GM23338 (cell line): ENCODE data around the gene APBB3. TPM values are rescaled to one million over a fixed set of nuclear protein-coding genes. Genes with fewer than 3 reads are reported as not detected.

Source experiments
- ATAC-seq: fragments of 200-7000 bp; cut with Tn5 transposase; 3 replicates; pipeline ENCODE4 v1.9.1; 2020
- DNase-seq: peaks from one replicate; pipeline ENCODE4 v3.0.0-alpha.2; 2015; ENCODE audit warnings: low spot score
- H2AFZ ChIP-seq: fragments of 200-600 bp; sonication (generic); 2 replicates; pipeline ENCODE4 v1.8.0; 2016; ENCODE audit warnings: antibody characterized with exemption, mild to moderate bottlenecking, moderate library complexity
- H3F3A ChIP-seq: fragments of 200-600 bp; sonication (generic); replicated peaks from 2 replicates; pipeline ENCODE4 v1.8.0; 2017; ENCODE audit warnings: antibody characterized with exemption, mixed run types, low read depth
- H3K27ac ChIP-seq: fragments of 200-600 bp; sonication (generic); 2 replicates; pipeline ENCODE4 v1.6.1; 2016; ENCODE audit warnings: low read depth
- H3K27me3 ChIP-seq: fragments of 200-600 bp; sonication (generic); 2 replicates; pipeline ENCODE4 v1.8.0; 2016; ENCODE audit warnings: mild to moderate bottlenecking, mixed run types, moderate library complexity; ENCODE audit not compliant: insufficient read depth
- H3K36me3 ChIP-seq: fragments of 200-600 bp; sonication (generic); 2 replicates; pipeline ENCODE4 v1.8.0; 2016; ENCODE audit warnings: mild to moderate bottlenecking; ENCODE audit not compliant: insufficient read depth
- H3K4me1 ChIP-seq: fragments of 200-600 bp; sonication (generic); 2 replicates; pipeline ENCODE4 v1.8.0; 2016; ENCODE audit warnings: mild to moderate bottlenecking, moderate library complexity; ENCODE audit not compliant: insufficient read depth
- H3K4me2 ChIP-seq: fragments of 200-600 bp; sonication (generic); 2 replicates; pipeline ENCODE4 v1.7.1; 2017; ENCODE audit warnings: mixed run types
- H3K4me3 ChIP-seq: fragments of 200-600 bp; sonication (generic); 2 replicates; pipeline ENCODE4 v1.6.1; 2016; ENCODE audit warnings: mixed run types
- H3K79me2 ChIP-seq: fragments of 200-600 bp; sonication (generic); replicated peaks from 2 replicates; pipeline ENCODE4 v1.8.0; 2017; ENCODE audit warnings: mild to moderate bottlenecking; ENCODE audit not compliant: insufficient read depth
- H3K9me2 ChIP-seq: fragments of 200-600 bp; sonication (generic); 2 replicates; pipeline ENCODE4 v1.8.0; 2017; ENCODE audit not compliant: insufficient read depth
- H4K20me1 ChIP-seq: fragments of 200-600 bp; sonication (generic); replicated peaks from 2 replicates; pipeline ENCODE4 v1.8.0; 2017; ENCODE audit warnings: mild to moderate bottlenecking; ENCODE audit not compliant: insufficient read depth
- H3K27ac Mint-ChIP-seq: 2 replicates; pipeline ENCODE4 v1.8.0; 2020; ENCODE audit warnings: inconsistent platforms, mild to moderate bottlenecking, moderate library complexity, mixed read lengths
- H3K27me3 Mint-ChIP-seq: 3 replicates; pipeline ENCODE4 v1.8.0; 2022; ENCODE audit warnings: low read depth, mild to moderate bottlenecking, moderate library complexity, mixed read lengths, inconsistent platforms; ENCODE audit not compliant: insufficient read depth, poor library complexity
- H3K36me3 Mint-ChIP-seq: 3 replicates; pipeline ENCODE4 v1.8.0; 2021; ENCODE audit warnings: low read depth, mild to moderate bottlenecking, inconsistent platforms, moderate library complexity, mixed read lengths
- H3K4me1 Mint-ChIP-seq: 3 replicates; pipeline ENCODE4 v1.8.0; 2020; ENCODE audit warnings: mild to moderate bottlenecking, inconsistent platforms, mixed read lengths
- H3K4me3 Mint-ChIP-seq: 3 replicates; pipeline ENCODE4 v1.8.0; 2021; ENCODE audit warnings: moderate library complexity, mild to moderate bottlenecking, inconsistent platforms, mixed read lengths
- H3K9me3 Mint-ChIP-seq: 3 replicates; pipeline ENCODE4 v1.8.0; 2020; ENCODE audit warnings: moderate library complexity, mild to moderate bottlenecking, inconsistent platforms, mixed read lengths
- CREB1 ChIP-seq: fragments of 250-450 bp; sonication (Bioruptor Pico); IDR thresholded peaks from 2 replicates; pipeline ENCODE4 v1.5.0; 2020; ENCODE audit warnings: low read depth, mild to moderate bottlenecking, moderate library complexity
- EZH2 ChIP-seq: fragments of 200-600 bp; sonication (generic); IDR thresholded peaks from one replicate; pipeline ENCODE4 v1.8.0; 2017; ENCODE audit warnings: antibody characterized with exemption, mild to moderate bottlenecking, low read depth; ENCODE audit not compliant: unreplicated experiment
- EZH2phosphoT487 ChIP-seq: fragments of 200-600 bp; sonication (generic); IDR thresholded peaks from one replicate; pipeline ENCODE4 v1.8.1; 2018; ENCODE audit warnings: antibody characterized with exemption; ENCODE audit not compliant: unreplicated experiment
- JUNB ChIP-seq: IDR thresholded peaks from one replicate; pipeline ENCODE4 v1.6.1; 2016; ENCODE audit warnings: antibody characterized with exemption; ENCODE audit not compliant: unreplicated experiment
- POLR2AphosphoS5 ChIP-seq: IDR thresholded peaks from 2 replicates; pipeline ENCODE4 v1.6.1; 2016; ENCODE audit warnings: antibody characterized with exemption, low read depth
- polyA plus RNA-seq: library from polyadenylated mRNA; unstranded; fragments of >200 nt; fragmentation: Nextera tagmentation; extraction: Ambion mirVana; gene quantifications from 2 replicates; pipeline ENCODE4 v1.2.1, GENCODE V29; 2016
- total RNA-seq: library from RNA; depleted of rRNA; stranded (reverse); fragments of >200 nt; shearing (Covaris generic); gene quantifications from 2 replicates; pipeline ENCODE4 v1.2.3, GENCODE V29; 2014
- TF ChIP-seq, protein P1 (sequence below), 2 experiments: fragments of 200-600 bp in 1 of 2; sonication (generic) in 1 of 2; conservative IDR thresholded peaks; 2 replicates each; pipeline versions ENCODE4 v1.5.1 to v1.6.1; 2016 to 2017; ENCODE audit warnings: antibody characterized with exemption in 2 of 2, low read depth in 2 of 2, mild to moderate bottlenecking in 2 of 2, moderate library complexity in 1 of 2
- TF ChIP-seq, protein P2 (sequence below): IDR thresholded peaks from one replicate; pipeline ENCODE4 v1.6.1; 2018; ENCODE audit warnings: antibody characterized with exemption; ENCODE audit not compliant: unreplicated experiment

APBB3 gene
- total and polyA plus RNA-seq, 2 experiments from 2014 or later = 9.0 to 15.4 TPM

DNA sequence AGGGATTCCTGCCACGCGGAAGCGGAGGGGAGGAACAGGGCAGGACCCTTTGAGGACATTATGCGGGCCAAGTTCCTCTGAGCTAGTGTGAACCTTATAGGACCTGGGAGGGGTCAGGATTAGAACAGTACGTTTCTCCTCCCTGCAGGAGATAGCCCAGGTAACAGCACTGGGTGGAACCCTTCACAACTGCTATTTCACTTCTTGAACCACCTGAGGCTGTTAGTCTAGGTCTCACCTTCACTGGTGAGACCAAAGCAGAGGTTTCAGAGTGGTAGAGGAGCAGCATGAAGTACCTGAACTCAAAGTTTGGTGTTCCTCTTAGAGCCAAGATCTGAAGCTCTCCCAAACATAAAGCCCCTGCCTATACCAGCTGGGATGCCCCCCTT, 16.1 kb downstream of the APBB3 start:
- Histone ChIP-seq H3K36me3 (peaks cover 29% of the 10 kb centered on the region), H2AFZ (peak overlapping the region; percentile 29), H3K4me3 (peak overlapping the region; percentile 77), H3K79me2 (peaks cover 17% of the 10 kb centered on the region; the same call in 1 of the 2 replicates), H4K20me1 (peaks cover 5% of the 10 kb centered on the region; the same call in 1 of the 2 replicates), H3K27me3 (no peaks in the 10 kb centered on the region), H3K4me2 (peak overlapping the region; percentile 96), H3K27ac (peak overlapping the region; percentile 95), H3K4me1 (peaks cover 26% of the 10 kb centered on the region), H3K9me2 (no peaks in the 10 kb centered on the region), H3F3A (peaks cover 17% of the 10 kb centered on the region)
- Mint-ChIP-seq H3K4me3 (peak overlapping the region; percentile 88), H3K4me1 (peaks cover 24% of the 10 kb centered on the region), H3K9me3 (no peaks in the 10 kb centered on the region), H3K36me3 (peaks cover 49% of the 10 kb centered on the region), H3K27ac (peak overlapping the region; percentile 98), H3K27me3 (peaks cover 17% of the 10 kb centered on the region)
- DNase-seq (peak; percentile 73), ATAC-seq (peak; percentile 44)
- no peak for TF ChIP-seq EZH2

DNA sequence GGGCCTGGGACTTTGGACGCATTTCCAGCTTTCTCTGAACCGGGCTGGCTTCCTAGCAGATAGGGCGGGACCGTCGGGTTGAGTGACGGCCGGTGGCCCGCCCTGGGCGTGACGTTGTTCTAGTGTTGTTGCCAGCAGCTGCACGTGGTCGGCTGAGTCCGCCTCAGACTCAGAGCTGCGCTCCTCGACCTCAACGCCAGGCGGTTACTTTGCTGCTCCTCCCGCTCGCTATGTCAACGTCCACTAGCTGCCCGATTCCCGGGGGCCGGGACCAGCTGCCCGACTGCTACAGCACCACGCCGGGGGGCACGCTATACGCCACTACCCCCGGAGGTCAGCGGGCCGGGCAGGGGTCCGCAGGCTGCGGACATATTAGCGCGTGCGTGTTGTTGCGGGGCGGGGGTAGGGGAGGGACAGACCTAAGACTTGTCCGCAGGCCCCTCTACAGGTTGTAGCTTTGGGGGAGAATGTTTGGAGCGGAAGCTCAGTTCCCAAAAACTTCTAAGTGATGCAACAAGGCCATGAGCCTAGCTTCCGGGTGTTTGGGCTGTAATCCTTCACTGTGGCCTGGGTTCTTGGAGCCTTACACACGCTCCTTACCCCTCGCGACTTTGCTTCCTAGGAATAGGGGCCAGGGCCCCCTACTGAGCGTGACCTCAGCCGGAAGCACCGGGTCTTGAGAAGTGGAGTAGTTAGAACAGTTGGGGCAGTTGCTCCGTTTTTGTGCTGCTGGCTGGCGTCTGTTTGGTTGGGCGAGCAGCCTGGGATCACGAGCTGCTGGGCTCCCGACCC, 16.7 kb downstream of the APBB3 start, which contains the start of gene EIF4EBP3:
TSS of gene EIF4EBP3 (plus strand) at position 155 of the 792 bp plus-strand sequence. CDS start at position 231, 76 bp downstream.
- peak; percentile 95 for ATAC-seq
- peaks cover 5% of the 10 kb centered on the region; the same call in 1 of the 2 replicates for H4K20me1 ChIP-seq
- H3K79me2 ChIP-seq = peaks cover 11% of the 10 kb centered on the region; the same call in 1 of the 2 replicates
- no peaks in the 10 kb centered on the region for H3K27me3 ChIP-seq
- peak within 1 kb of the TSS; percentile 88 for H3K4me3 Mint-ChIP-seq
- peak within 1 kb of the TSS; percentile 29 for H2AFZ ChIP-seq
- H3K36me3 ChIP-seq = peaks cover 29% of the 10 kb centered on the region
- no peaks in the 10 kb centered on the region for H3K9me3 Mint-ChIP-seq
- peak; percentile 99 for DNase-seq
- H3K27ac ChIP-seq = peak within 1 kb of the TSS; percentile 95
- H3K4me1 ChIP-seq = peaks cover 26% of the 10 kb centered on the region
- H3K36me3 Mint-ChIP-seq = peaks cover 46% of the 10 kb centered on the region
- TF ChIP-seq, protein P1, sequence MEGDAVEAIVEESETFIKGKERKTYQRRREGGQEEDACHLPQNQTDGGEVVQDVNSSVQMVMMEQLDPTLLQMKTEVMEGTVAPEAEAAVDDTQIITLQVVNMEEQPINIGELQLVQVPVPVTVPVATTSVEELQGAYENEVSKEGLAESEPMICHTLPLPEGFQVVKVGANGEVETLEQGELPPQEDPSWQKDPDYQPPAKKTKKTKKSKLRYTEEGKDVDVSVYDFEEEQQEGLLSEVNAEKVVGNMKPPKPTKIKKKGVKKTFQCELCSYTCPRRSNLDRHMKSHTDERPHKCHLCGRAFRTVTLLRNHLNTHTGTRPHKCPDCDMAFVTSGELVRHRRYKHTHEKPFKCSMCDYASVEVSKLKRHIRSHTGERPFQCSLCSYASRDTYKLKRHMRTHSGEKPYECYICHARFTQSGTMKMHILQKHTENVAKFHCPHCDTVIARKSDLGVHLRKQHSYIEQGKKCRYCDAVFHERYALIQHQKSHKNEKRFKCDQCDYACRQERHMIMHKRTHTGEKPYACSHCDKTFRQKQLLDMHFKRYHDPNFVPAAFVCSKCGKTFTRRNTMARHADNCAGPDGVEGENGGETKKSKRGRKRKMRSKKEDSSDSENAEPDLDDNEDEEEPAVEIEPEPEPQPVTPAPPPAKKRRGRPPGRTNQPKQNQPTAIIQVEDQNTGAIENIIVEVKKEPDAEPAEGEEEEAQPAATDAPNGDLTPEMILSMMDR (conservative IDR thresholded peaks at IDR 0.05; ENCODE audit: low read depth in 2 of 2) = peak in 1 of 2 experiments; percentile 36; a peak in 2 of 4 replicates
- TF ChIP-seq CREB1 = peak; percentile 88
- peak; percentile 81 for TF ChIP-seq POLR2AphosphoS5
- TF ChIP-seq EZH2phosphoT487 = no peak
- H3K27ac Mint-ChIP-seq = peak within 1 kb of the TSS; percentile 98
- peak within 1 kb of the TSS; percentile 96 for H3K4me2 ChIP-seq
- peaks cover 17% of the 10 kb centered on the region for H3K27me3 Mint-ChIP-seq
- peaks cover 17% of the 10 kb centered on the region for H3F3A ChIP-seq
- H3K9me2 ChIP-seq = no peaks in the 10 kb centered on the region
- H3K4me3 ChIP-seq = peak within 1 kb of the TSS; percentile 77
- H3K4me1 Mint-ChIP-seq = peaks cover 24% of the 10 kb centered on the region

DNA sequence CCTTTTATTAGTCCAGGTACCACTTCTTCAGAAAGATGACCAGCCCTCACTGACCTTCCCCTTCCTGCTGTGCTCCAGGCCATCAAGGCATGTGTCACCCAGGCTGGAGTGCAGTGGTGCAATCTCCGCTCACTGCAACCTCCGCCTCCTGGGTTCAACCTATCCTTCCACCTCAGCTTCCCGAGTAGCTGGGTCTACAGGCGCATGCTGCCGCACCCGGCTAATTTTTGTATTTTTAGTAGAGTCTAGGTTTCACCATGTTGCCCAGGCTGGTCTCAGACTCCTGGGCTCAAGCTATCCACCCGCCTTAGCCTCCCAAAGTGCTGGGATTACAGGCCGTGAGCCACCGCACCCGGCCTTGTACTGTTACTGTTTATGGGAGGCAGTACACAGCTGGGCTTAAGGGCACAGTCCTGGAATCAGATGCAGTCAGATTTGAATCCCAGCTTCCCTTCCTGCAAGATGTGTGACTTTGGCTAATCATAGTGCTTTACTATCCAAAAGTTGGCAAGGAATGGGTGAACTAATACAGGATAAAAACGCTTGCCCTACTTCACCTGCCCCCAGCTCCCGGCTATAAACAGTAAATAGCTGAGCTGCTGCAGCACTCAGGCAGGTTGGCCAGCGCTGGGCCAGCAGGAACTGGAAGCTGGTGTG, 17.4 kb downstream of the APBB3 start:
- Mint-ChIP-seq H3K9me3 (no peaks in the 10 kb centered on the region), H3K36me3 (peaks cover 53% of the 10 kb centered on the region), H3K4me1 (peaks cover 24% of the 10 kb centered on the region), H3K27ac (peak overlapping the region; percentile 98), H3K27me3 (peaks cover 17% of the 10 kb centered on the region), H3K4me3 (peak overlapping the region; percentile 88)
- Histone ChIP-seq H3K4me3 (peak overlapping the region; percentile 77), H3K4me1 (peaks cover 26% of the 10 kb centered on the region), H2AFZ (no peak overlapping the region), H3K4me2 (peak overlapping the region; percentile 74), H3K36me3 (peaks cover 29% of the 10 kb centered on the region), H3K79me2 (0 out of 2 replicates have a peak, but pooled peaks cover 6% of the 10 kb centered on the region), H4K20me1 (peaks cover 2% of the 10 kb centered on the region; the same call in 1 of the 2 replicates), H3K9me2 (no peaks in the 10 kb centered on the region), H3K27me3 (no peaks in the 10 kb centered on the region), H3K27ac (peak overlapping the region; percentile 92), H3F3A (peaks cover 17% of the 10 kb centered on the region)
- ATAC-seq (peak; percentile 5), DNase-seq (no peak)
- TF ChIP-seq, protein P2, sequence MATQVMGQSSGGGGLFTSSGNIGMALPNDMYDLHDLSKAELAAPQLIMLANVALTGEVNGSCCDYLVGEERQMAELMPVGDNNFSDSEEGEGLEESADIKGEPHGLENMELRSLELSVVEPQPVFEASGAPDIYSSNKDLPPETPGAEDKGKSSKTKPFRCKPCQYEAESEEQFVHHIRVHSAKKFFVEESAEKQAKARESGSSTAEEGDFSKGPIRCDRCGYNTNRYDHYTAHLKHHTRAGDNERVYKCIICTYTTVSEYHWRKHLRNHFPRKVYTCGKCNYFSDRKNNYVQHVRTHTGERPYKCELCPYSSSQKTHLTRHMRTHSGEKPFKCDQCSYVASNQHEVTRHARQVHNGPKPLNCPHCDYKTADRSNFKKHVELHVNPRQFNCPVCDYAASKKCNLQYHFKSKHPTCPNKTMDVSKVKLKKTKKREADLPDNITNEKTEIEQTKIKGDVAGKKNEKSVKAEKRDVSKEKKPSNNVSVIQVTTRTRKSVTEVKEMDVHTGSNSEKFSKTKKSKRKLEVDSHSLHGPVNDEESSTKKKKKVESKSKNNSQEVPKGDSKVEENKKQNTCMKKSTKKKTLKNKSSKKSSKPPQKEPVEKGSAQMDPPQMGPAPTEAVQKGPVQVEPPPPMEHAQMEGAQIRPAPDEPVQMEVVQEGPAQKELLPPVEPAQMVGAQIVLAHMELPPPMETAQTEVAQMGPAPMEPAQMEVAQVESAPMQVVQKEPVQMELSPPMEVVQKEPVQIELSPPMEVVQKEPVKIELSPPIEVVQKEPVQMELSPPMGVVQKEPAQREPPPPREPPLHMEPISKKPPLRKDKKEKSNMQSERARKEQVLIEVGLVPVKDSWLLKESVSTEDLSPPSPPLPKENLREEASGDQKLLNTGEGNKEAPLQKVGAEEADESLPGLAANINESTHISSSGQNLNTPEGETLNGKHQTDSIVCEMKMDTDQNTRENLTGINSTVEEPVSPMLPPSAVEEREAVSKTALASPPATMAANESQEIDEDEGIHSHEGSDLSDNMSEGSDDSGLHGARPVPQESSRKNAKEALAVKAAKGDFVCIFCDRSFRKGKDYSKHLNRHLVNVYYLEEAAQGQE = no peak
- no peak for TF ChIP-seq EZH2phosphoT487
- TF ChIP-seq JUNB = no peak
